Transverse colon (tissue), 3 donors: Measurements from ENCODE around the gene PIP5K1B.

Source experiments
- EP300 ChIP-seq: sonication (generic); formaldehyde crosslinking; IDR thresholded peaks from one replicate; pipeline ENCODE4 v1.6.1; 2017; ENCODE audit warnings: antibody characterized with exemption, low read depth
- TF ChIP-seq, protein P1 (sequence below), 5 experiments: fragments of 200-600 bp in 3 of 5; fragments of 450-650 bp in 2 of 5; sonication (generic) in 3 of 5; IDR thresholded peaks; 1 replicate in 2 of 5; 2 replicates in 3 of 5; pipeline ENCODE4 v1.5.1; 2016 to 2017; ENCODE audit warnings: antibody characterized with exemption in 5 of 5, inconsistent platforms in 3 of 5, mild to moderate bottlenecking in 2 of 5, moderate library complexity in 1 of 5

DNA sequence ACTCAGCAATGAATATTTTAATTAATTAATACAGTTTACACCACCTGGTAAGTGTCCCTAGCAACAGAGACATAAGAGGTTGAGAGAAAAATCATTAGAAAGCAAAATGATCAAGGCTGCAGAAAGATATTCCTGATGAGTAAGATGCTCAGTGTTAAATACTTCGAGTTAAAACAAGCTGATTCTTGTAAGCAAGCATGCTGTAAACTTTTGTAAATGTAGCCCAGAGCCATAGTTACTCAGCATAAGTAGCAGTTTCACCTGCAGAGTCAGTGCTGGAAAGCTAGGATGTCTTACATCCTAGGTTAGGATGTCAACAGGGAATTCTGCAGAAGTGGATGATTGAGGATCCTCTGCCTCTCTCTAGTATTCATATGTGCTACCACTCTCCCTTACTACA is 304.7 kb downstream of the PIP5K1B start:
- TF ChIP-seq, protein P1, sequence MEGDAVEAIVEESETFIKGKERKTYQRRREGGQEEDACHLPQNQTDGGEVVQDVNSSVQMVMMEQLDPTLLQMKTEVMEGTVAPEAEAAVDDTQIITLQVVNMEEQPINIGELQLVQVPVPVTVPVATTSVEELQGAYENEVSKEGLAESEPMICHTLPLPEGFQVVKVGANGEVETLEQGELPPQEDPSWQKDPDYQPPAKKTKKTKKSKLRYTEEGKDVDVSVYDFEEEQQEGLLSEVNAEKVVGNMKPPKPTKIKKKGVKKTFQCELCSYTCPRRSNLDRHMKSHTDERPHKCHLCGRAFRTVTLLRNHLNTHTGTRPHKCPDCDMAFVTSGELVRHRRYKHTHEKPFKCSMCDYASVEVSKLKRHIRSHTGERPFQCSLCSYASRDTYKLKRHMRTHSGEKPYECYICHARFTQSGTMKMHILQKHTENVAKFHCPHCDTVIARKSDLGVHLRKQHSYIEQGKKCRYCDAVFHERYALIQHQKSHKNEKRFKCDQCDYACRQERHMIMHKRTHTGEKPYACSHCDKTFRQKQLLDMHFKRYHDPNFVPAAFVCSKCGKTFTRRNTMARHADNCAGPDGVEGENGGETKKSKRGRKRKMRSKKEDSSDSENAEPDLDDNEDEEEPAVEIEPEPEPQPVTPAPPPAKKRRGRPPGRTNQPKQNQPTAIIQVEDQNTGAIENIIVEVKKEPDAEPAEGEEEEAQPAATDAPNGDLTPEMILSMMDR (IDR thresholded peaks at IDR 0.05): no peak
- TF ChIP-seq EP300: no peak
